Stomach (tissue), 4 donors: ENCODE data around the gene NTN4.

Source experiments
- CTCF ChIP-seq, 7 experiments: fragments of 450-650 bp in 4 of 7; fragments of 200-600 bp in 3 of 7; sonication (generic) in 3 of 7; IDR thresholded peaks; one replicate each; pipeline ENCODE4 v1.5.1; 2016 to 2019; ENCODE audit warnings: antibody characterized with exemption in 7 of 7, control low read depth in 2 of 7, mild to moderate bottlenecking in 1 of 7
- POLR2A ChIP-seq, 4 donors: fragments of 450-650 bp; IDR thresholded peaks; one replicate each; pipeline ENCODE4 v1.6.1; 2016; ENCODE audit warnings: antibody characterized with exemption in 4 of 4, control low read depth in 2 of 4, mild to moderate bottlenecking in 1 of 4, moderate library complexity in 1 of 4

- no peak for TF ChIP-seq CTCF (IDR thresholded peaks at IDR 0.05)
- TF ChIP-seq POLR2A (IDR thresholded peaks at IDR 0.05): no peak
These were observed 46.9 kb upstream of the NTN4 start for GRCh38 chr12:95837240-95838038.
